ENCODE results near the gene AGAP2. TPM values are rescaled to one million over a fixed set of nuclear protein-coding genes. Genes with fewer than 3 reads are reported as not detected.

AGAP2 gene
- polyA plus RNA-seq, 2 of the 4 experiments (the other 2 are of a cell fraction), result 0.26 to 0.45 TPM

GRCh38 chr12:57735952-57736740, 2.4 kb downstream of the AGAP2 start:
- TF ChIP-seq RAD21 (conservative IDR thresholded peaks at IDR 0.05 in 1 of 2, IDR thresholded peaks at IDR 0.05 in 1 of 2) (peak; percentile 54 to 60; a peak in 4 of 5 replicates), ZNF302 (CRISPR knock-in tag; IDR thresholded peaks at IDR 0.05) (no peak), HES2 (IDR thresholded peaks at IDR 0.05) (no peak), NPAS2 (CRISPR knock-in tag; IDR thresholded peaks at IDR 0.05; ENCODE audit: borderline replicate concordance) (no peak), SREBF2 (IDR thresholded peaks at IDR 0.05) (no peak), CTCF (IDR thresholded peaks at IDR 0.05) (peak; percentile 46), KDM5A (IDR thresholded peaks at IDR 0.05) (no peak), SMC3 (IDR thresholded peaks at IDR 0.05) (peak; percentile 45), MAX (IDR thresholded peaks at IDR 0.05) (peak; percentile 49), CBX8 (IDR thresholded peaks at IDR 0.05) (no peak), RNF2 (IDR thresholded peaks at IDR 0.05; ENCODE audit: borderline replicate concordance, low read depth) (no peak; the same call in 1 of the 2 replicates)
- no peaks in the 10 kb centered on the region for H3K9me3 ChIP-seq
- peak overlapping the region; percentile 60 for H3K4me3 ChIP-seq
- ChIA-PET CTCF (interaction anchor here (0.6 to 10.7 kb wide), 30 partner anchors 9 to 276 kb away, joined by 3 to 242 read pairs (median 4); partner anchors contain the start of genes B4GALNT1, CYP27B1, OS9 and PIP4K2C), POLR2A (interaction anchor here (0.6 to 1.9 kb wide), 4 partner anchors 8 to 610 kb away, joined by 3 to 14 read pairs (median 3); no protein-coding TSS in a partner anchor)
- peaks cover 27% of the 10 kb centered on the region for H3K4me1 ChIP-seq
- 2% methylated on average over 44 of the region's 49 CpGs for WGBS (ENCODE audit: missing lambda C conversion rate)
- FAIRE-seq (no peak), ATAC-seq (peak; percentile 61 to 83), DNase-seq (ENCODE audit: low read depth in 1 of 2, low spot score in 1 of 2) (peak in 1 of 2 experiments; percentile 67)
- H3K27ac ChIP-seq, result peak overlapping the region; percentile 39 to 74; a peak in 5 of 6 replicates
- peak overlapping the region; percentile 100 for H3K4me2 ChIP-seq

DNA sequence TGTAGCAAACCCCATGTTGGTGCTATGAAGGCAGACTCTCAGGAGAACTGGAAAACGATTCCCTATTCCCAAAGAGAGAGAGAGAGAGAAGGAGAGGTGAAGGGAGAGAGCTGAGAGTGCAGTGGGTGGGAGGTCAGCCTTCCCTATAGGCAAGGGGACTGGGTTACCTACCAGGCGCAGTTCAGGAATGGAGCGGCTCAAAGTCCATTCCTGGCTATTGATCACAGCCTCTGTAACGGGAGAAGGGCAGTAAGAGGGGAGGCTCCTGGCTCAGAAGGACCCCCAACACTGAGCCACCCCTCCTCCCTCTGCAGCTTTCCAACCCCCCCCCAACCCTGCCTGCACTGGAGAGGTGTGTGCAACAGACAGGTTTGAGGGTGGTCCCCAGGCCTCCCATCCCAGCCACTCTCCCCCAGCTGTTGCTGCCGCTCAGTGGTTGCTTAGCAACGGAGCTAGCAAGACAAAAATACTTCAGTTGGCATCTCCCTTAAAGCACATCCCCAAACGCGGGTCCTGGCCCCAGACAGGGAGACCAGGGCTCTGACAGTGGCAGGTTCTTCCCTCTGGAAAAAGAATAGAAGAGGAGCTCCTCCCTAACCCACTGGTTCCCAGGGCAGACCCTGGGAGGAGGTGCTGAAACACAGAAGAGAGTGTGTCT, 3.2 kb downstream of the AGAP2 start:
- POLR2A ChIA-PET, result interaction anchor here (0.6 to 1.9 kb wide), 4 partner anchors 9 to 129 kb away, joined by 3 to 14 read pairs (median 3); no protein-coding TSS in a partner anchor
- FAIRE-seq, result no peak
- H3K27ac ChIP-seq, result no peak overlapping the region
- H3K4me1 ChIP-seq, result peaks cover 27% of the 10 kb centered on the region
- 43% methylated on average over 8 of the region's 8 CpGs for WGBS (ENCODE audit: missing lambda C conversion rate)
- CTCF ChIA-PET, result interaction anchor here (0.6 to 10.7 kb wide), 21 partner anchors 9 to 275 kb away, joined by 3 to 242 read pairs (median 4); partner anchors contain the start of genes B4GALNT1, OS9, PIP4K2C and TSPAN31
- peak; percentile 0 to 3; a peak in 3 of 6 replicates for ATAC-seq
- DNase-seq (ENCODE audit: low read depth in 1 of 2, low spot score in 1 of 2), result no peak
- H3K9me3 ChIP-seq, result no peaks in the 10 kb centered on the region
- H3K4me3 ChIP-seq, result peak overlapping the region; percentile 60; the same call in 2 of the 3 replicates
- H3K4me2 ChIP-seq, result peak overlapping the region; percentile 100
- TF ChIP-seq CHD4 (IDR thresholded peaks at IDR 0.05; ENCODE audit: borderline replicate concordance), result no peak
- no peak for TF ChIP-seq JUNB (IDR thresholded peaks at IDR 0.05)
- TF ChIP-seq HDAC2 (IDR thresholded peaks at IDR 0.05), result no peak
- TF ChIP-seq ZNF302 (CRISPR knock-in tag; IDR thresholded peaks at IDR 0.05), result no peak
- TF ChIP-seq PHF8 (IDR thresholded peaks at IDR 0.05; ENCODE audit: borderline replicate concordance, low read depth), result no peak
- no peak for TF ChIP-seq NPAS2 (CRISPR knock-in tag; IDR thresholded peaks at IDR 0.05; ENCODE audit: borderline replicate concordance)
- no peak for TF ChIP-seq CHD2 (IDR thresholded peaks at IDR 0.05; ENCODE audit: low read length, partially characterized antibody)
- TF ChIP-seq HOXB5 (CRISPR knock-in tag; IDR thresholded peaks at IDR 0.05), result no peak
- no peak for TF ChIP-seq EHF (CRISPR knock-in tag; IDR thresholded peaks at IDR 0.05)
- TF ChIP-seq, protein P1, sequence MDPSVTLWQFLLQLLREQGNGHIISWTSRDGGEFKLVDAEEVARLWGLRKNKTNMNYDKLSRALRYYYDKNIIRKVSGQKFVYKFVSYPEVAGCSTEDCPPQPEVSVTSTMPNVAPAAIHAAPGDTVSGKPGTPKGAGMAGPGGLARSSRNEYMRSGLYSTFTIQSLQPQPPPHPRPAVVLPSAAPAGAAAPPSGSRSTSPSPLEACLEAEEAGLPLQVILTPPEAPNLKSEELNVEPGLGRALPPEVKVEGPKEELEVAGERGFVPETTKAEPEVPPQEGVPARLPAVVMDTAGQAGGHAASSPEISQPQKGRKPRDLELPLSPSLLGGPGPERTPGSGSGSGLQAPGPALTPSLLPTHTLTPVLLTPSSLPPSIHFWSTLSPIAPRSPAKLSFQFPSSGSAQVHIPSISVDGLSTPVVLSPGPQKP (IDR thresholded peaks at IDR 0.05; ENCODE audit: low read depth, low read length), result no peak
- TF ChIP-seq RARB (CRISPR knock-in tag; IDR thresholded peaks at IDR 0.05), result no peak
- no peak for TF ChIP-seq PBX3 (IDR thresholded peaks at IDR 0.05)
- TF ChIP-seq CBX8 (IDR thresholded peaks at IDR 0.05), result no peak
